ENCODE results near the gene UBE3A.

Gene UBE3A

GRCh38 chr15:25331860-25332259, 107.0 kb downstream of the UBE3A start:
- H2BK120ac ChIP-seq (ENCODE audit: low read depth, low read length), result no peak overlapping the region
- peaks cover 6 to 44% of the 10 kb centered on the region in 2 donors for H3K36me3 ChIP-seq (replicated peaks in 1 of 2; ENCODE audit: control insufficient read depth in 2 of 2, insufficient read depth in 2 of 2, low read length in 2 of 2)
- no peak overlapping the region for H3K4me2 ChIP-seq (ENCODE audit: insufficient read depth, low read length, poor library complexity, severe bottlenecking)
- no peaks in the 10 kb centered on the region for H3K27me3 ChIP-seq (ENCODE audit: control insufficient read depth in 3 of 3, insufficient read depth in 3 of 3, low read depth in 1 of 3, low read length in 3 of 3)
- H3K4ac ChIP-seq (ENCODE audit: low read length), result no peak overlapping the region
- peaks cover 0 to 35% of the 10 kb centered on the region in 2 donors for H3K9me3 ChIP-seq (replicated peaks in 1 of 2; ENCODE audit: control insufficient read depth in 2 of 2, insufficient read depth in 1 of 2, low read depth in 1 of 2, low read length in 2 of 2)
- H2AFZ ChIP-seq (ENCODE audit: low read length), result no peak overlapping the region
- no peak overlapping the region for H4K8ac ChIP-seq (ENCODE audit: low read depth, low read length)
- no peak overlapping the region for H2BK15ac ChIP-seq (ENCODE audit: low read length)
- no peak overlapping the region for H3K14ac ChIP-seq (ENCODE audit: low read length)
- no peak for DNase-seq (ENCODE audit: low spot score)
- H3K79me1 ChIP-seq (ENCODE audit: low read depth, low read length), result no peaks in the 10 kb centered on the region
- no peak overlapping the region for H3K23ac ChIP-seq (ENCODE audit: low read depth, low read length, poor library complexity)
- H4K91ac ChIP-seq (ENCODE audit: low read depth, low read length, poor library complexity), result no peak overlapping the region
- no peak overlapping the region for H3K18ac ChIP-seq (ENCODE audit: low read length)
- no peak overlapping the region for H3K9ac ChIP-seq (ENCODE audit: low read depth, low read length, poor library complexity)
- no peak overlapping the region for H2BK12ac ChIP-seq (ENCODE audit: low read length)
- peaks cover 4 to 12% of the 10 kb centered on the region in 2 donors for H3K4me1 ChIP-seq (ENCODE audit: control insufficient read depth in 2 of 2, insufficient read depth in 1 of 2, low read depth in 1 of 2, low read length in 2 of 2)
- H2BK5ac ChIP-seq (ENCODE audit: low read length), result no peak overlapping the region
- no peak overlapping the region for H3K27ac ChIP-seq (replicated peaks; ENCODE audit: low read length)
- 100% methylated on average over 1 of the region's 2 CpGs; no CpG with 5 or more reads in 1 of the 2 donors for WGBS, 2 donors (ENCODE audit: extremely low coverage in 2 of 2, insufficient read length in 2 of 2, insufficient replicate concordance in 1 of 2)
- H2AK5ac ChIP-seq (ENCODE audit: low read depth, low read length), result no peak overlapping the region
- H3K4me3 ChIP-seq (ENCODE audit: low read length in 2 of 2), result no peak overlapping the region

- no peak overlapping the region for H2BK15ac ChIP-seq (ENCODE audit: low read length)
- H3K36me3 ChIP-seq (replicated peaks in 1 of 2; ENCODE audit: control insufficient read depth in 2 of 2, insufficient read depth in 2 of 2, low read length in 2 of 2), result peaks cover 6 to 39% of the 10 kb centered on the region in 2 donors
- H3K27me3 ChIP-seq (ENCODE audit: control insufficient read depth in 3 of 3, insufficient read depth in 3 of 3, low read depth in 1 of 3, low read length in 3 of 3), result no peaks in the 10 kb centered on the region
- H2BK12ac ChIP-seq (ENCODE audit: low read length), result no peak overlapping the region
- no peak overlapping the region for H3K9ac ChIP-seq (ENCODE audit: low read depth, low read length, poor library complexity)
- no peak overlapping the region for H4K8ac ChIP-seq (ENCODE audit: low read depth, low read length)
- H4K91ac ChIP-seq (ENCODE audit: low read depth, low read length, poor library complexity), result no peak overlapping the region
- H2AFZ ChIP-seq (ENCODE audit: low read length), result no peak overlapping the region
- no peak overlapping the region for H3K14ac ChIP-seq (ENCODE audit: low read length)
- peaks cover 4 to 12% of the 10 kb centered on the region in 2 donors for H3K4me1 ChIP-seq (ENCODE audit: control insufficient read depth in 2 of 2, insufficient read depth in 1 of 2, low read depth in 1 of 2, low read length in 2 of 2)
- H3K18ac ChIP-seq (ENCODE audit: low read length), result no peak overlapping the region
- no peak overlapping the region for H3K27ac ChIP-seq (replicated peaks; ENCODE audit: low read length)
- peaks cover 0 to 33% of the 10 kb centered on the region in 2 donors for H3K9me3 ChIP-seq (replicated peaks in 1 of 2; ENCODE audit: control insufficient read depth in 2 of 2, insufficient read depth in 1 of 2, low read depth in 1 of 2, low read length in 2 of 2)
- no peak overlapping the region for H2BK120ac ChIP-seq (ENCODE audit: low read depth, low read length)
- no peak for DNase-seq (ENCODE audit: low spot score)
- H2BK5ac ChIP-seq (ENCODE audit: low read length), result no peak overlapping the region
- WGBS, 2 donors (ENCODE audit: extremely low coverage in 2 of 2, insufficient read length in 2 of 2, insufficient replicate concordance in 1 of 2), result no CpG with 5 or more reads among the region's 2 CpGs
- H3K79me1 ChIP-seq (ENCODE audit: low read depth, low read length), result no peaks in the 10 kb centered on the region
- no peak overlapping the region for H3K4me3 ChIP-seq (ENCODE audit: low read length in 2 of 2)
- no peak overlapping the region for H3K4me2 ChIP-seq (ENCODE audit: insufficient read depth, low read length, poor library complexity, severe bottlenecking)
- H3K23ac ChIP-seq (ENCODE audit: low read depth, low read length, poor library complexity), result no peak overlapping the region
- no peak overlapping the region for H3K4ac ChIP-seq (ENCODE audit: low read length)
- H2AK5ac ChIP-seq (ENCODE audit: low read depth, low read length), result no peak overlapping the region
Measured at GRCh38 chr15:25331404-25331803, 107.4 kb downstream of the UBE3A start.

DNA sequence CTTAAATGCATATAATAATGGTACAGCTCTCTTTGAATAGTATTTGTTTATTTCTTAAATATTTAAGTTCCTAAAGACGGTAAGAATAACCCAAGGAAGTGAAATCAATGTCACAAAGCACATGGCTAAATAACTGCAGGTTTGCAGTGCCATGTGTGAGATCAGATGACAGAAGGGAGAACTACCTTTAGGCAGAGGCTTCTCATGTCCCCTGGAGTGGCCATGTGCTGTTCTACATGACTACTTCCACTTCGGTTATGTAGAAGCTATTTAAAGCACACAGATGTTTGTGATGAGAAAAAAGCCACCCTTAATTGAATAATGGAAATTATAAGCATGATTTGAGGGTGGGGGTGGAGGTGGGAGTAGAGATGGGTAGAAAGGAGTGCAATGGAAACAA, 109.1 kb downstream of the UBE3A start:
- Histone ChIP-seq H2BK5ac (ENCODE audit: low read length) (no peak overlapping the region), H2AK5ac (ENCODE audit: low read depth, low read length) (no peak overlapping the region), H3K36me3 (replicated peaks in 1 of 2; ENCODE audit: control insufficient read depth in 2 of 2, insufficient read depth in 2 of 2, low read length in 2 of 2) (peaks cover 0 to 26% of the 10 kb centered on the region in 2 donors), H3K4me1 (ENCODE audit: control insufficient read depth in 2 of 2, insufficient read depth in 1 of 2, low read depth in 1 of 2, low read length in 2 of 2) (peaks cover 4 to 12% of the 10 kb centered on the region in 2 donors), H3K9ac (ENCODE audit: low read depth, low read length, poor library complexity) (no peak overlapping the region), H2BK120ac (ENCODE audit: low read depth, low read length) (no peak overlapping the region), H3K27ac (replicated peaks; ENCODE audit: low read length) (no peak overlapping the region), H4K91ac (ENCODE audit: low read depth, low read length, poor library complexity) (no peak overlapping the region), H2BK12ac (ENCODE audit: low read length) (no peak overlapping the region), H3K18ac (ENCODE audit: low read length) (no peak overlapping the region), H3K27me3 (ENCODE audit: control insufficient read depth in 3 of 3, insufficient read depth in 3 of 3, low read depth in 1 of 3, low read length in 3 of 3) (no peaks in the 10 kb centered on the region), H3K4me2 (ENCODE audit: insufficient read depth, low read length, poor library complexity, severe bottlenecking) (no peak overlapping the region), H3K14ac (ENCODE audit: low read length) (no peak overlapping the region), H3K9me3 (replicated peaks in 1 of 2; ENCODE audit: control insufficient read depth in 2 of 2, insufficient read depth in 1 of 2, low read depth in 1 of 2, low read length in 2 of 2) (peaks cover 0 to 18% of the 10 kb centered on the region in 2 donors), H2AFZ (ENCODE audit: low read length) (no peak overlapping the region), H2BK15ac (ENCODE audit: low read length) (no peak overlapping the region), H3K4me3 (ENCODE audit: low read length in 2 of 2) (no peak overlapping the region), H4K8ac (ENCODE audit: low read depth, low read length) (no peak overlapping the region), H3K79me1 (ENCODE audit: low read depth, low read length) (no peaks in the 10 kb centered on the region), H3K23ac (ENCODE audit: low read depth, low read length, poor library complexity) (no peak overlapping the region), H3K4ac (ENCODE audit: low read length) (no peak overlapping the region)
- WGBS, 2 donors (ENCODE audit: extremely low coverage in 2 of 2, insufficient read length in 2 of 2, insufficient replicate concordance in 1 of 2), result no CpG with 5 or more reads among the region's 2 CpGs
- DNase-seq (ENCODE audit: low spot score), result no peak

- Histone ChIP-seq H3K9ac (ENCODE audit: low read depth, low read length, poor library complexity) (no peak overlapping the region), H3K36me3 (replicated peaks in 1 of 2; ENCODE audit: control insufficient read depth in 2 of 2, insufficient read depth in 2 of 2, low read length in 2 of 2) (peaks cover 1 to 7% of the 10 kb centered on the region in 2 donors)
- DNase-seq (ENCODE audit: low spot score), result no peak
Measured at GRCh38 chr15:25327686-25328085, 111.1 kb downstream of the UBE3A start.

More at GRCh38 chr15:25327686-25328085, 111.1 kb downstream of the UBE3A start:
- Histone ChIP-seq H2BK12ac (ENCODE audit: low read length) (no peak overlapping the region), H3K4me3 (ENCODE audit: low read length in 2 of 2) (no peak overlapping the region), H2BK120ac (ENCODE audit: low read depth, low read length) (no peak overlapping the region), H3K4ac (ENCODE audit: low read length) (no peak overlapping the region), H3K27me3 (ENCODE audit: control insufficient read depth in 3 of 3, insufficient read depth in 3 of 3, low read depth in 1 of 3, low read length in 3 of 3) (no peaks in the 10 kb centered on the region), H2BK5ac (ENCODE audit: low read length) (no peak overlapping the region), H3K23ac (ENCODE audit: low read depth, low read length, poor library complexity) (no peak overlapping the region), H3K9me3 (replicated peaks in 1 of 2; ENCODE audit: control insufficient read depth in 2 of 2, insufficient read depth in 1 of 2, low read depth in 1 of 2, low read length in 2 of 2) (no peaks in the 10 kb centered on the region), H2AK5ac (ENCODE audit: low read depth, low read length) (no peak overlapping the region), H4K91ac (ENCODE audit: low read depth, low read length, poor library complexity) (no peak overlapping the region), H3K79me1 (ENCODE audit: low read depth, low read length) (no peaks in the 10 kb centered on the region), H3K27ac (replicated peaks; ENCODE audit: low read length) (no peak overlapping the region), H3K18ac (ENCODE audit: low read length) (no peak overlapping the region), H2AFZ (ENCODE audit: low read length) (no peak overlapping the region), H3K4me1 (ENCODE audit: control insufficient read depth in 2 of 2, insufficient read depth in 1 of 2, low read depth in 1 of 2, low read length in 2 of 2) (peaks cover 4 to 12% of the 10 kb centered on the region in 2 donors), H2BK15ac (ENCODE audit: low read length) (no peak overlapping the region), H3K4me2 (ENCODE audit: insufficient read depth, low read length, poor library complexity, severe bottlenecking) (no peak overlapping the region), H4K8ac (ENCODE audit: low read depth, low read length) (no peak overlapping the region), H3K14ac (ENCODE audit: low read length) (no peak overlapping the region)
- WGBS, 2 donors (ENCODE audit: extremely low coverage in 2 of 2, insufficient read length in 2 of 2, insufficient replicate concordance in 1 of 2), result no CpG with 5 or more reads among the region's 5 CpGs

Data from neuronal stem cell (in vitro differentiated cells).